ENCODE results near the gene SYT17.
"Not testable (repeated sequence)": the region's sequence is repeated elsewhere in the genome, so short reads cannot be mapped to it uniquely, and the experiment has no call there.

The SYT17 gene

GRCh38 chr16:19173649-19174383 is 5.8 kb downstream of the SYT17 start:
- no peak for DNase-seq

GRCh38 chr16:19174478-19174877 is 6.4 kb downstream of the SYT17 start:
- no peak for DNase-seq

- DNase-seq: peak; percentile 66 to 67
Observed at GRCh38 chr16:19175492-19176262, 7.6 kb downstream of the SYT17 start.

- peak in 1 of 2 donors; percentile 37 for DNase-seq
Observed at GRCh38 chr16:19177111-19177739, 9.2 kb downstream of the SYT17 start.

- peak; percentile 94 to 97 for DNase-seq
Observed at GRCh38 chr16:19179546-19180490, 11.8 kb downstream of the SYT17 start.

GRCh38 chr16:19180741-19181140 is 12.7 kb downstream of the SYT17 start:
- DNase-seq: no peak

GRCh38 chr16:19182481-19182880 is 14.4 kb downstream of the SYT17 start:
- DNase-seq: no peak

GRCh38 chr16:19183187-19183586 is 15.1 kb downstream of the SYT17 start:
- no peak for DNase-seq

GRCh38 chr16:19184823-19185509 is 16.9 kb downstream of the SYT17 start:
- peak in 1 of 2 donors; percentile 32 for DNase-seq

- DNase-seq: no peak
Observed at GRCh38 chr16:19185510-19185851, 17.4 kb downstream of the SYT17 start.

- DNase-seq: no peak
Observed at GRCh38 chr16:19186408-19186807, 18.4 kb downstream of the SYT17 start.

- not testable (repeated sequence) for DNase-seq
Observed at GRCh38 chr16:19187961-19188360, 19.9 kb downstream of the SYT17 start.

- no peak for DNase-seq
Observed at GRCh38 chr16:19188406-19188805, 20.4 kb downstream of the SYT17 start.

- DNase-seq: no peak
Observed at GRCh38 chr16:19192865-19193264, 24.8 kb downstream of the SYT17 start.

- no peak for DNase-seq
Observed at GRCh38 chr16:19196871-19197270, 28.8 kb downstream of the SYT17 start.

- no peak for DNase-seq
Observed at GRCh38 chr16:19203374-19203966, 35.4 kb downstream of the SYT17 start.

GRCh38 chr16:19210280-19210924 is 42.4 kb downstream of the SYT17 start:
- peak; percentile 27 to 75 for DNase-seq

GRCh38 chr16:19210968-19211367 is 42.9 kb downstream of the SYT17 start:
- peak in 1 of 2 donors; percentile 28 for DNase-seq

GRCh38 chr16:19212059-19212458 is 44.0 kb downstream of the SYT17 start:
- no peak for DNase-seq

GRCh38 chr16:19213885-19214284 is 45.8 kb downstream of the SYT17 start:
- no peak for DNase-seq

GRCh38 chr16:19215705-19216104 is 47.7 kb downstream of the SYT17 start:
- no peak for DNase-seq

Measured in inflammatory macrophage (primary cell).